ENCODE measurements around the gene STX1A.
A peak's percentile ranks its signal among the peaks of the same experiment; 100 is the strongest.

The STX1A gene

GRCh38 chr7:73718905-73719805, at the start of gene STX1A:
Gene STX1A, minus strand, starts transcription at chr7:73719669. Its CDS starts 38 bp downstream, at chr7:73719631.
- CTCF ChIA-PET: interaction anchor here (0.6 to 1.6 kb wide), 5 partner anchors 15 to 312 kb away, joined by 3 to 4 read pairs (median 4); partner anchors contain the start of gene VPS37D
- Histone ChIP-seq H3K27ac (ENCODE audit: extremely low read depth, low read depth, low read length) (peak within 1 kb of the TSS; percentile 71; the same call in 1 of the 2 replicates), H3K4me3 (ENCODE audit: low read depth, low read length) (peak within 1 kb of the TSS; percentile 78), H3K9me3 (ENCODE audit: control insufficient read depth, insufficient read depth, low read depth, low read length) (no peaks in the 10 kb centered on the region), H3K36me3 (ENCODE audit: control insufficient read depth in 2 of 2, insufficient read depth in 1 of 2, low read length in 2 of 2) (no peaks in the 10 kb centered on the region; a peak in 1 of 3 replicates), H3K4me1 (ENCODE audit: control insufficient read depth, insufficient read depth, low read length) (peaks cover 18% of the 10 kb centered on the region)
- POLR2A ChIA-PET: no interaction called here
- TF ChIP-seq ZSCAN5A (tag by site-specific recombination; IDR thresholded peaks at IDR 0.05) (no peak), ZNF335 (tag by site-specific recombination; conservative IDR thresholded peaks at IDR 0.05) (peak; percentile 56; the same call in 1 of the 2 replicates), ZBTB26 (tag by site-specific recombination; optimal IDR thresholded peaks at IDR 0.05) (peak; percentile 47), GLIS1 (tag by site-specific recombination; IDR thresholded peaks at IDR 0.05) (peak; percentile 91), PBX3 (CRISPR knock-in tag; IDR thresholded peaks at IDR 0.05) (peak; percentile 64; the same call in 1 of the 2 replicates), PATZ1 (tag by site-specific recombination; IDR thresholded peaks at IDR 0.05) (peak; percentile 68), REPIN1 (tag by site-specific recombination; IDR thresholded peaks at IDR 0.05; ENCODE audit: low read depth) (no peak), BCL11B (tag by site-specific recombination; IDR thresholded peaks at IDR 0.05; ENCODE audit: low read depth) (peak; percentile 43; the same call in 1 of the 2 replicates), ZNF837 (tag by site-specific recombination; IDR thresholded peaks at IDR 0.05) (no peak), GLIS2 (tag by site-specific recombination; IDR thresholded peaks at IDR 0.05) (peak; percentile 80), SCRT2 (tag by site-specific recombination; IDR thresholded peaks at IDR 0.05) (peak; percentile 99), ZSCAN23 (tag by site-specific recombination; IDR thresholded peaks at IDR 0.05) (no peak), SCRT1 (tag by site-specific recombination; IDR thresholded peaks at IDR 0.05; ENCODE audit: borderline replicate concordance) (peak; percentile 99), ZNF660 (tag by site-specific recombination; IDR thresholded peaks at IDR 0.05) (no peak), ZBTB10 (tag by site-specific recombination; IDR thresholded peaks at IDR 0.05) (peak; percentile 69; the same call in 1 of the 2 replicates), ZNF677 (tag by site-specific recombination; IDR thresholded peaks at IDR 0.05) (peak; percentile 18; the same call in 1 of the 2 replicates), ZFP41 (tag by site-specific recombination; IDR thresholded peaks at IDR 0.05; ENCODE audit: borderline replicate concordance) (no peak), ZIC2 (tag by site-specific recombination; IDR thresholded peaks at IDR 0.05) (peak; percentile 74), ZEB2 (tag by site-specific recombination; IDR thresholded peaks at IDR 0.05) (peak; percentile 53; the same call in 1 of the 2 replicates), ZNF112 (tag by site-specific recombination; IDR thresholded peaks at IDR 0.05) (no peak)

Measured in HEK293 (cell line).